Hepatic stellate cell (primary cell): ENCODE results near the gene SYT14.

Experiments used
- DNase-seq: peaks from one replicate; pipeline ENCODE4 v3.0.0; 2011; ENCODE audit warnings: low spot score

Gene SYT14

GRCh38 chr1:210207597-210208450, 269.8 kb downstream of the SYT14 start:
- no peak for DNase-seq

DNA sequence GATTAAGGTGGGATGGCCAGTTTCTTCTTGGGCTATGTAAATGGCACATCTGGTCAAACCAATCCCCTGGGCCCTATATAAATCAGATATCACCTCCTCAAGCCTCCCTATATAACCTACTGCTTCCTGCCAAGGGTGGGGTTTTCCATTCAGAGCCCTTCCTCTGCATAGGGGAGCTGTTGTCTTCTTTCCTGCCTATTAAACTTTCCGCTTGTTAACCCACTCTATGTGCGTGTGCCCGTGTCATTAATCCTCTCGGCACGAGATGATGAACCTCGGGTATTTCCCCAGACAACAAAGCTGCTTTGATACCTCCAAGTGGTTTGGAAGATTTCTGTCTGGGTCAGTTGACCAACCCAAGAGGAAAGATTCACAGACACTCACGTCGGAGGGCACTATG, 275.3 kb downstream of the SYT14 start:
- DNase-seq: no peak

DNA sequence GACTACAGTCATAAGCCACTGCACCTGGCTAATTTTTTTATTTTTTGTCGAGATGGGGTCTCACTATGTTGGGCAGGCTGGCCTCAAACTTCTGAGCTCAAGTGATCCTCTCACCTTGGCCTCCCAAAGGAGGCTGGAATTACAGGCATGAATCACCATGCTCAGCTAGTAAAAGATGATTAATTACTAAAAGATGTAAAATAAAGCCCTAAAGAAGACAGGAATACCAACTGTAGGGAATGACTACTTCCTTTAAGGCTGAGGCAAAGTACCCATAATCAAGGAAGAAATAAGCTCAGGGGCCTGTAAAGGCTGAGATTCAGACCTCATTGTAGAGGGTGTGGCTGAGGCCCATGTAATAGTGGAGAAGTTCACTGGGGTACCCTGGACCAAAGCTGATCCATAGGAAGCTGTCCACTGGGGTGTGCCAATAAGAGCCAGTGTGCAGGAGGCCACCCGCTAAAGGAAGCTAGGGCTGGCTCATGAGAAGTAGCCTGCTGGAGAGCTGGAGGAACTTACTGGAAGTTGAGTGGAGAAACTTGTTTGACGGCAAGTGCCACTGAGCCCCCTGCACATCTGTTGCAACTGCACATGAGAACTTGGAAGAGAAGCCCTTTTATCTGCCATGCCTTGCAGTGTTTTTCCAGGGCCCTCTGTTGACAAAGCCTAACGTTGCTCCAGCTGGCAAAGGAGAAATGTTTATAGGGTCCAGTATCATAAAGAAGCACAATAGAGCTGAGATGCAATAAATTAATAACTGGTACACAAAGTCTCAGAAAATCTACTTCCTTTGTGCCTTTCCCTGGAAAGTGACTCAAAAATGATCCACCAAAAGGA, 276.8 kb downstream of the SYT14 start:
- DNase-seq: no peak

DNA sequence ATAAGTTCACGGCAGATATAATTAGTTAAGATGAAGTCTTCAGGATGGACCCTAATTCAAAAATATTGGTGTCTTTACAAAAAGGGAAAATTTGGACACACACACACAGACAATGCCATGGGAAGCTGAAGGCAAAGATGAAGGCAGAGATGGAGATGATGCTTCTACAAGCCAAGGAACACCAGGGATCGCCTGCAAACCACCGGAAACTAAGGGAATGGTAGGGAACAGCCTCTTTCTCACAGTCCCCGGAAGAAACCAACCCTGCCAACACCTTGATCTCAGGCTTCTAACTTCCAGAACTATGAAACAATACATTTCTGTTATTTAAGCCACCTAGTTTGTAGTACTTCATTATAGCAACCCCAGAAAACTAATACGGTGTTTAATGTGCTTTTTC, 279.5 kb downstream of the SYT14 start:
- no peak for DNase-seq

DNA sequence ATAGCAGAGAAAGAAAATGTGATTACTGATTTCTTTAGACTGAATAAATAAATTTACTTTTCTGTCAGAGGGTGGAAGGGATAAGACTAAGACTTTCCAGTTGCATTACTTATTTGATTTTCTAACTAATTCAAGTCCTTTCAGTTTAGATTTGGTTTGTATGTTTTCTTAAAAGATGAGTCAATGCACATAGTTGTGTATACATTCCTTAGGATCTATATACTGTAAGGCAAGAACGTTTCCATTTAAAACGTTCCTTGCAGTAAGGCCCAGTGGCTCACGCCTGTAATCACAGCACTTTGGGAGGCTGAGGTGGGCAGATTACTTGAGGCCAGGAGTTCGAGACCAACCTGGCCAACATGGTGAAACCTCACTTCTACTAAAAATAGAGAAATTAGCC, 280.0 kb downstream of the SYT14 start:
- DNase-seq: no peak
